Upper lobe of left lung (tissue), 4 donors: ENCODE measurements around the gene WDR13.

ENCODE experiments used
- CTCF ChIP-seq, 6 experiments: fragments of 450-650 bp in 4 of 6; fragments of 200-600 bp in 2 of 6; sonication (generic) in 2 of 6; IDR thresholded peaks; one replicate each; pipeline ENCODE4 v1.5.1; 2016 to 2019; ENCODE audit warnings: antibody characterized with exemption in 6 of 6
- EP300 ChIP-seq, 4 donors: sonication (generic); formaldehyde crosslinking; IDR thresholded peaks; one replicate each; pipeline ENCODE4 v1.5.1; 2017; ENCODE audit warnings: antibody characterized with exemption in 4 of 4, control low read depth in 2 of 4

- TF ChIP-seq EP300 (IDR thresholded peaks at IDR 0.05) (no peak), CTCF (IDR thresholded peaks at IDR 0.05) (no peak)
Observed at GRCh38 chrX:48626401-48627298, 29.4 kb downstream of the WDR13 start.
